ENCODE data around the gene TAB2. TPM values are rescaled to one million over a fixed set of nuclear protein-coding genes. Genes with fewer than 3 reads are reported as not detected.

The TAB2 gene
- total RNA-seq, 4 donors from 2014 or later: 43.6 to 89.9 (median 64.7) TPM

DNA sequence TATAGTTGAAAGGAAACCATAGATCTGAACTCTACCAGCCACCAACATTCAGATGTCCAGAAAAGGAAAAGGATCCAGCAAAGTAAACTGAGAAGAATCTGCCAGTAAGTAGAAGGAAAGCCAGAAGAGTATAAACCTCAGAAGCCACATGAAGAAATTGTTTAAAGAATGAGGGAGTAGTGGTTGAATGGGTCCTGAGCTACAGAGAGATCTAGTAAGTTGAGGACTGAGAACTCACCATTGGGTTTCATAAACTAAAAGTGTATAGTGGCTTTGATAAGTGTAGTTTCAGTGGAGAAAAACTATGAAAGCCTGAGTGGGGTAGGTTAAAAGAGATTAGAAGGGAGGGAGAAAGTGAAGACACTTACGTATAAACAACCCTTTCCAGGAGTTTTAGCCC lies 50.6 kb downstream of the TAB2 start:
- in situ Hi-C loops (cut with MboI; ENCODE audit: low pct_ligation_motif_present in 1 of 4, low pct_unique_long_range_greater_than_20kb in 1 of 4, low sequenced_read_pairs in 3 of 4): no loop called here
- no peak for TF ChIP-seq EP300 (IDR thresholded peaks at IDR 0.05; ENCODE audit: low read depth)
- no peak for TF ChIP-seq CTCF (IDR thresholded peaks at IDR 0.05)
- TF ChIP-seq POLR2A (IDR thresholded peaks at IDR 0.05): no peak
- 58 to 88% methylated on average over 1 of the region's 1 CpG for WGBS, 2 donors (ENCODE audit: low coverage in 1 of 2)

GRCh38 chr6:149371154-149371553 lies 53.6 kb downstream of the TAB2 start:
- no peak for DNase-seq
- Histone ChIP-seq H3K36me3 (peaks cover 0 to 6% (median 0%) of the 10 kb centered on the region in 4 donors), H3K4me1 (peaks cover 0 to 23% (median 6%) of the 10 kb centered on the region in 4 donors), H3K27me3 (no peaks in the 10 kb centered on the region), H3K27ac (no peak overlapping the region), H3K9me3 (no peaks in the 10 kb centered on the region), H3K4me3 (no peak overlapping the region)
- intact Hi-C loops (cut with DNase I; ENCODE audit: low total_unique reads): no loop called here
- in situ Hi-C loops (cut with MboI; ENCODE audit: low pct_ligation_motif_present in 1 of 4, low pct_unique_long_range_greater_than_20kb in 1 of 4, low sequenced_read_pairs in 3 of 4): no loop called here
- TF ChIP-seq EP300 (IDR thresholded peaks at IDR 0.05; ENCODE audit: low read depth) (no peak), POLR2A (IDR thresholded peaks at IDR 0.05) (no peak), POLR2AphosphoS5 (IDR thresholded peaks at IDR 0.05) (no peak), CTCF (IDR thresholded peaks at IDR 0.05) (no peak)

More for the DNA sequence above, 50.6 kb downstream of the TAB2 start:
- H3K27me3 ChIP-seq: no peaks in the 10 kb centered on the region
- H3K9me3 ChIP-seq: no peaks in the 10 kb centered on the region
- no peak for DNase-seq
- peaks cover 0 to 6% (median 0%) of the 10 kb centered on the region in 4 donors for H3K36me3 ChIP-seq
- intact Hi-C loops (cut with DNase I; ENCODE audit: low total_unique reads): no loop called here
- peaks cover 6 to 36% (median 28%) of the 10 kb centered on the region in 4 donors for H3K4me1 ChIP-seq
- H3K4me3 ChIP-seq: no peak overlapping the region
- no peak overlapping the region for H3K27ac ChIP-seq

DNA sequence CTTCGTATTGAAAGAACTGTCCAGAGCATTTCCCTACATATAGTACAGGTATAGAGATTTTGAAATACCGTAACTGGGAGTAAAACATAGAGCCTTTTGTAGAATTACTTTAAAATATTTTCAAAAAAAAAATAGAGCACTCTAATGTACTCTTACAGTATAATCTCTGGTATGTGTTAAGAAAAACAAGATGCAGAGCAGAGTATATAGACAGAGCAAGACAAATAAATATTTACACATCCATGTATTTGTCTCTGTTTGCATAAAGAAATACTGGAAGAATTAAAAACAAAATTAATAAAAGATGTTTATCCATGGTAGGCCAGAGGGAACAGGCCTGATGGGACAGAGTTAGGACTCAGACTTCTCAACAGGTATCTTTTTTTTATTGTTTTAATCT lies 54.5 kb downstream of the TAB2 start:
- H3K9me3 ChIP-seq: no peaks in the 10 kb centered on the region
- H3K27ac ChIP-seq: no peak overlapping the region
- H3K27me3 ChIP-seq: no peaks in the 10 kb centered on the region
- H3K4me3 ChIP-seq: no peak overlapping the region
- H3K4me1 ChIP-seq: peaks cover 0 to 17% (median 4%) of the 10 kb centered on the region in 4 donors
- DNase-seq: no peak
- intact Hi-C loops (cut with DNase I; ENCODE audit: low total_unique reads) (no loop called here), in situ Hi-C loops (cut with MboI; ENCODE audit: low pct_ligation_motif_present in 1 of 4, low pct_unique_long_range_greater_than_20kb in 1 of 4, low sequenced_read_pairs in 3 of 4) (no loop called here)
- TF ChIP-seq EP300 (IDR thresholded peaks at IDR 0.05; ENCODE audit: low read depth) (no peak), POLR2A (IDR thresholded peaks at IDR 0.05) (no peak), POLR2AphosphoS5 (IDR thresholded peaks at IDR 0.05) (no peak), CTCF (IDR thresholded peaks at IDR 0.05) (no peak)
- 79 to 81% methylated on average over 2 of the region's 2 CpGs for WGBS, 2 donors (ENCODE audit: low coverage in 1 of 2)
- H3K36me3 ChIP-seq: peaks cover 0 to 6% (median 0%) of the 10 kb centered on the region in 4 donors

DNA sequence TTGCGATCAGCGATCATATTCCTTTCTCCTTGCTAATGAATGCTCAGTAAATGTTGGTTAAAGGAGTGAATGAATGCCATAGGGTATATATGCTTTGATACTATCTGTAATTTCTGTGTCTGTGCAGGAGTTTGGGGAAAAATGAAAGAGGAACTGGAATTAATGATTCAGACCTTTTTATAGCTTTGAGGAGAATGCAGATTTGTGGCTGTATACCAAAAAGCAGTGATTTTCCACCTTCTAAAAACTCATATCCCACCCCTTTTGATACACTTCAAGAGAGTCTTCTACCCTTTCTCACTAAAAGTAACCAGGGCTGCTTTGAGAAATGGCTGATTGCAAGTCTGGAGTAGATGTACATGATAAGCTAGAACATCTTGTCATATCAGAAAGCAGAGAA lies 56.0 kb downstream of the TAB2 start:
- Histone ChIP-seq H3K9me3 (no peaks in the 10 kb centered on the region), H3K27me3 (no peaks in the 10 kb centered on the region), H3K27ac (no peak overlapping the region), H3K36me3 (peaks cover 0 to 6% (median 3%) of the 10 kb centered on the region in 4 donors), H3K4me1 (peaks cover 0 to 10% (median 1%) of the 10 kb centered on the region in 4 donors), H3K4me3 (no peak overlapping the region)
- WGBS, 2 donors (ENCODE audit: low coverage in 1 of 2): 100% methylated on average over 2 of the region's 2 CpGs
- intact Hi-C loops (cut with DNase I; ENCODE audit: low total_unique reads): no loop called here
- no peak for DNase-seq
- no peak for TF ChIP-seq POLR2AphosphoS5 (IDR thresholded peaks at IDR 0.05)
- TF ChIP-seq EP300 (IDR thresholded peaks at IDR 0.05; ENCODE audit: low read depth): no peak
- TF ChIP-seq CTCF (IDR thresholded peaks at IDR 0.05): no peak
- TF ChIP-seq POLR2A (IDR thresholded peaks at IDR 0.05): no peak
- in situ Hi-C loops (cut with MboI; ENCODE audit: low pct_ligation_motif_present in 1 of 4, low pct_unique_long_range_greater_than_20kb in 1 of 4, low sequenced_read_pairs in 3 of 4): no loop called here
